ENCODE data around the gene OR51E2.
A peak's percentile ranks its signal among the peaks of the same experiment; 100 is the strongest.

The OR51E2 gene

DNA sequence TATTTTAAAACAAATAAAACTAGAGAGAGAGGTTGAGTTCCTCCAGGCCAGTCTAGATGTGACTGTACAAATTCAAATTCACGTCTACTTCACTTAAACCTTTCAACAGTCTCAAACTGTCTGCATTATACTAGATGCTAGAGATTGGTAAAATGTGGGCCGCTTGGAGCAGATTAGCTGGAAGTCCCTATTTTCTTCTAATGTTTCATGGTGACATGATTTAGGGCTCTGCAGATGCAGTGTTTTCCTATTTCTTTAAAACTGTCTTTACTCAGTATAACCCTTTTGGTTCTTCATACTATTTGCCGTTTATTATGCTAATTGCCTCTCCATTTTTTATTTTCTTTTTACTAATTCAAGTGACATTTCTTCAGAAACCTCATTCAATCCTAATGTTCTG is 33.5 kb downstream of the OR51E2 start:
- no peak overlapping the region for H2BK15ac ChIP-seq (ENCODE audit: low read depth, poor library complexity, severe bottlenecking)
- no peak overlapping the region for H3K14ac ChIP-seq (ENCODE audit: low read length in 2 of 2)
- no peak overlapping the region for H4K8ac ChIP-seq (ENCODE audit: low read length)
- no peaks in the 10 kb centered on the region for H3K79me1 ChIP-seq (replicated peaks; ENCODE audit: low read length, poor library complexity, severe bottlenecking)
- H2BK120ac ChIP-seq (ENCODE audit: low read depth, low read length), result no peak overlapping the region
- H3K18ac ChIP-seq (ENCODE audit: low read depth in 1 of 2, low read length in 2 of 2), result no peak overlapping the region
- no peak overlapping the region for H2AFZ ChIP-seq (ENCODE audit: low read depth, low read length)
- no peaks in the 10 kb centered on the region for H3K36me3 ChIP-seq (ENCODE audit: control insufficient read depth in 1 of 2, insufficient read depth in 2 of 2, low read depth in 1 of 2, low read length in 2 of 2)
- H3K23ac ChIP-seq (ENCODE audit: low read length in 2 of 2), result no peak overlapping the region
- no peak overlapping the region for H3K4me2 ChIP-seq (ENCODE audit: low read length, poor library complexity, severe bottlenecking)
- no peak overlapping the region for H3K9ac ChIP-seq (ENCODE audit: low read length)
- no peak overlapping the region for H3K4ac ChIP-seq (ENCODE audit: low read depth in 1 of 2, low read length in 2 of 2)
- H3K9me3 ChIP-seq (ENCODE audit: control insufficient read depth, low read length), result no peaks in the 10 kb centered on the region
- no peak overlapping the region for H4K91ac ChIP-seq (ENCODE audit: low read length)
- no peak overlapping the region for H2BK12ac ChIP-seq (ENCODE audit: low read length in 2 of 2)
- H2AK5ac ChIP-seq (ENCODE audit: low read length, severe bottlenecking), result no peak overlapping the region
- no peak overlapping the region for H3K4me3 ChIP-seq (ENCODE audit: insufficient read depth in 1 of 2, low read depth in 1 of 2, low read length in 2 of 2)
- no peak for DNase-seq
- no peaks in the 10 kb centered on the region for H3K4me1 ChIP-seq (ENCODE audit: control insufficient read depth, insufficient read depth, low read depth, low read length)
- H2BK5ac ChIP-seq (ENCODE audit: low read depth, low read length, poor library complexity, severe bottlenecking), result no peak overlapping the region
- 71% methylated on average over 1 of the region's 3 CpGs for WGBS
- no peak overlapping the region for H3K27ac ChIP-seq (ENCODE audit: low read length, poor library complexity, severe bottlenecking)
- H3K27me3 ChIP-seq (ENCODE audit: control insufficient read depth in 1 of 2, insufficient read depth in 1 of 2, low read length in 2 of 2), result no peaks in the 10 kb centered on the region

DNA sequence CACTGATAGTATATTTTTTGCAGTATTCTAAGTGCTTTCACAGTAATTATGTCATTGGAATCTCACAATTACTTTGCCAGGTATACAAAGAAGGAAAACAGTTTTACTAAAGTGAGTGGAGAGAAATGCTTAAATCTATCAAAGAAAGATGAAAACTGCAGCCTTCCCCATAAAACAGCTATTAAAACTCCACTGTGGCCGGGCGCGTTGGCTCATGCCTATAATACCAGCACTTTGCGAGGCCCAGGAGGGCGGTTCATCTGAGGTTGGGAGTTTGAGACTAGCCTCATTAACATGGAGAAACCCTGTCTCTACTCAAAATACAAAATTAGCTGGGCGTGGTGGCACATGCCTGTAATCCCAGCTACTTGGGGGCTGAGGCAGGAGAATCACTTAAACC is 34.8 kb downstream of the OR51E2 start:
- Histone ChIP-seq H3K18ac (ENCODE audit: low read depth in 1 of 2, low read length in 2 of 2) (no peak overlapping the region), H2BK15ac (ENCODE audit: low read depth, poor library complexity, severe bottlenecking) (no peak overlapping the region), H4K91ac (ENCODE audit: low read length) (no peak overlapping the region), H2BK12ac (ENCODE audit: low read length in 2 of 2) (no peak overlapping the region), H3K9me3 (ENCODE audit: control insufficient read depth, low read length) (no peaks in the 10 kb centered on the region), H3K4me3 (ENCODE audit: insufficient read depth in 1 of 2, low read depth in 1 of 2, low read length in 2 of 2) (no peak overlapping the region), H3K4ac (ENCODE audit: low read depth in 1 of 2, low read length in 2 of 2) (no peak overlapping the region), H2BK120ac (ENCODE audit: low read depth, low read length) (no peak overlapping the region), H2AFZ (ENCODE audit: low read depth, low read length) (no peak overlapping the region), H3K27ac (ENCODE audit: low read length, poor library complexity, severe bottlenecking) (no peak overlapping the region), H2BK5ac (ENCODE audit: low read depth, low read length, poor library complexity, severe bottlenecking) (no peak overlapping the region), H3K14ac (ENCODE audit: low read length in 2 of 2) (no peak overlapping the region), H3K79me1 (replicated peaks; ENCODE audit: low read length, poor library complexity, severe bottlenecking) (no peaks in the 10 kb centered on the region), H3K27me3 (ENCODE audit: control insufficient read depth in 1 of 2, insufficient read depth in 1 of 2, low read length in 2 of 2) (no peaks in the 10 kb centered on the region), H3K4me1 (ENCODE audit: control insufficient read depth, insufficient read depth, low read depth, low read length) (no peaks in the 10 kb centered on the region), H2AK5ac (ENCODE audit: low read length, severe bottlenecking) (no peak overlapping the region), H3K4me2 (ENCODE audit: low read length, poor library complexity, severe bottlenecking) (no peak overlapping the region), H3K36me3 (ENCODE audit: control insufficient read depth in 1 of 2, insufficient read depth in 2 of 2, low read depth in 1 of 2, low read length in 2 of 2) (no peaks in the 10 kb centered on the region), H4K8ac (ENCODE audit: low read length) (no peak overlapping the region), H3K23ac (ENCODE audit: low read length in 2 of 2) (no peak overlapping the region), H3K9ac (ENCODE audit: low read length) (no peak overlapping the region)
- WGBS, result 86% methylated on average over 6 of the region's 6 CpGs
- DNase-seq, result no peak

DNA sequence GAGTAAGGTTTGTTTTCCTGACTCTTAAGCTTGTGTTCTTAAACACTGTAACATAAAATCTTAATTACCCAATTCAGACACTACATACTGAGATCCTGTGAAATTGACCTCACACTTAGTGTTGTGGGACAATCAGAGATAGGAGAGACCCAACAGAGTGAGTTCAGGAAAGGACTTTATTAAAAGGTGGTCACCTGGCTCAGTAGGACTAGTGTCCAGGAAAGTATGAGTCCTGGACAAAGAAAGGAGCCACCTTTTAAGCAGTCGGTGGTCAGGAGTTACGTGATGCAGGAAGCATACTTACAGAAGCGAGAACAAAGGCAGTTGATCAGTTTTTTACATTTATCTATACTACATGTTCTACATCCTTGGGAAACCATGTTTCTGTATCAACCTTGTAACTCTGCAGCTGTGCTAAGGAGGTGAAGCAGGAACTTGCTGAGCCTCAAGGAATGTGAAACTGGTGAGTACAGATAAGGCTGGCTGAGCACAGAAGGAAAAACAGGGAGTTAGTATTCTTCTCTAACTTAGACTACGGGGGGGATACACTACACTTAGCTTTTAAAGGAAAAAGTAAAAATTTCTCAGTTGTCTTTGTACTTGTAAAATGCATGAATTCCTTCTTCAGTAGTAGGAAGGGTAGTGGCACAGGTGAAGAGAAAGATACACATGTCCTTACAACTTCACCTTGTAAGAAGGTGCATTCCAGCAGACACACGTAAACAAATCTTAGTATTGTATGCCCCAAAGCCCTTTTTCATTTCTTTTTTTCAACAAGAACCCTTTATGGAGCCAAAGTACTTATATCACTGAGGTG is 38.8 kb downstream of the OR51E2 start:
- Histone ChIP-seq H3K79me1 (replicated peaks; ENCODE audit: low read length, poor library complexity, severe bottlenecking) (no peaks in the 10 kb centered on the region), H2BK120ac (ENCODE audit: low read depth, low read length) (no peak overlapping the region), H3K9me3 (ENCODE audit: control insufficient read depth, low read length) (no peaks in the 10 kb centered on the region), H3K23ac (ENCODE audit: low read length in 2 of 2) (no peak overlapping the region), H2BK5ac (ENCODE audit: low read depth, low read length, poor library complexity, severe bottlenecking) (peak overlapping the region; percentile 4), H3K27ac (ENCODE audit: low read length, poor library complexity, severe bottlenecking) (peak overlapping the region; percentile 87), H4K91ac (ENCODE audit: low read length) (no peak overlapping the region), H2AFZ (ENCODE audit: low read depth, low read length) (no peak overlapping the region), H3K9ac (ENCODE audit: low read length) (no peak overlapping the region), H3K4ac (ENCODE audit: low read depth in 1 of 2, low read length in 2 of 2) (no peak overlapping the region), H2BK12ac (ENCODE audit: low read length in 2 of 2) (no peak overlapping the region), H3K4me1 (ENCODE audit: control insufficient read depth, insufficient read depth, low read depth, low read length) (no peaks in the 10 kb centered on the region), H4K8ac (ENCODE audit: low read length) (no peak overlapping the region), H3K4me3 (ENCODE audit: insufficient read depth in 1 of 2, low read depth in 1 of 2, low read length in 2 of 2) (no peak overlapping the region), H3K14ac (ENCODE audit: low read length in 2 of 2) (no peak overlapping the region), H2AK5ac (ENCODE audit: low read length, severe bottlenecking) (no peak overlapping the region), H2BK15ac (ENCODE audit: low read depth, poor library complexity, severe bottlenecking) (no peak overlapping the region), H3K36me3 (ENCODE audit: control insufficient read depth in 1 of 2, insufficient read depth in 2 of 2, low read depth in 1 of 2, low read length in 2 of 2) (no peaks in the 10 kb centered on the region), H3K4me2 (ENCODE audit: low read length, poor library complexity, severe bottlenecking) (peak overlapping the region; percentile 27), H3K27me3 (ENCODE audit: control insufficient read depth in 1 of 2, insufficient read depth in 1 of 2, low read length in 2 of 2) (no peaks in the 10 kb centered on the region), H3K18ac (ENCODE audit: low read depth in 1 of 2, low read length in 2 of 2) (no peak overlapping the region)
- 80% methylated on average over 2 of the region's 5 CpGs for WGBS
- no peak for DNase-seq

DNA sequence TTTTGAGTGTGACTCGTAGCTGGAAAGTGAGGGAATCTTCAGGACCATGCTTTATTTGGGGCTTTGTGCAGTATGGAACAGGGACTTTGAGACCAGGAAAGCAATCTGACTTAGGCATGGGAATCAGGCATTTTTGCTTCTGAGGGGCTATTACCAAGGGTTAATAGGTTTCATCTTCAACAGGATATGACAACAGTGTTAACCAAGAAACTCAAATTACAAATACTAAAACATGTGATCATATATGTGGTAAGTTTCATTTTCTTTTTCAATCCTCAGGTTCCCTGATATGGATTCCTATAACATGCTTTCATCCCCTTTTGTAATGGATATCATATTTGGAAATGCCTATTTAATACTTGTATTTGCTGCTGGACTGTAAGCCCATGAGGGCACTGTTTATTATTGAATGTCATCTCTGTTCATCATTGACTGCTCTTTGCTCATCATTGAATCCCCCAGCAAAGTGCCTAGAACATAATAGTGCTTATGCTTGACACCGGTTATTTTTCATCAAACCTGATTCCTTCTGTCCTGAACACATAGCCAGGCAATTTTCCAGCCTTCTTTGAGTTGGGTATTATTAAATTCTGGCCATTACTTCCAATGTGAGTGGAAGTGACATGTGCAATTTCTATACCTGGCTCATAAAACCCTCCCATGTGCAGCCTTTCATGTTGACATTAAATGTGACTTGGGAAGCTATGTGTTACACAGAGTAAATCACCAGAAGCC is 42.9 kb downstream of the OR51E2 start:
- no peaks in the 10 kb centered on the region for H3K4me1 ChIP-seq (ENCODE audit: control insufficient read depth, insufficient read depth, low read depth, low read length)
- H3K9me3 ChIP-seq (ENCODE audit: control insufficient read depth, low read length), result no peaks in the 10 kb centered on the region
- H4K91ac ChIP-seq (ENCODE audit: low read length), result no peak overlapping the region
- H3K79me1 ChIP-seq (replicated peaks; ENCODE audit: low read length, poor library complexity, severe bottlenecking), result no peaks in the 10 kb centered on the region
- no peak overlapping the region for H3K4me2 ChIP-seq (ENCODE audit: low read length, poor library complexity, severe bottlenecking)
- H3K36me3 ChIP-seq (ENCODE audit: control insufficient read depth in 1 of 2, insufficient read depth in 2 of 2, low read depth in 1 of 2, low read length in 2 of 2), result no peaks in the 10 kb centered on the region
- H3K27me3 ChIP-seq (ENCODE audit: control insufficient read depth in 1 of 2, insufficient read depth in 1 of 2, low read length in 2 of 2), result no peaks in the 10 kb centered on the region
- 67% methylated on average over 1 of the region's 2 CpGs for WGBS
- H4K8ac ChIP-seq (ENCODE audit: low read length), result no peak overlapping the region
- no peak overlapping the region for H3K14ac ChIP-seq (ENCODE audit: low read length in 2 of 2)
- peak overlapping the region; percentile 51 for H2AK5ac ChIP-seq (ENCODE audit: low read length, severe bottlenecking)
- no peak overlapping the region for H3K4me3 ChIP-seq (ENCODE audit: insufficient read depth in 1 of 2, low read depth in 1 of 2, low read length in 2 of 2)
- no peak overlapping the region for H3K27ac ChIP-seq (ENCODE audit: low read length, poor library complexity, severe bottlenecking)
- no peak overlapping the region for H2BK120ac ChIP-seq (ENCODE audit: low read depth, low read length)
- no peak overlapping the region for H2BK12ac ChIP-seq (ENCODE audit: low read length in 2 of 2)
- no peak overlapping the region for H2BK15ac ChIP-seq (ENCODE audit: low read depth, poor library complexity, severe bottlenecking)
- H3K4ac ChIP-seq (ENCODE audit: low read depth in 1 of 2, low read length in 2 of 2), result no peak overlapping the region
- no peak for DNase-seq
- no peak overlapping the region for H2AFZ ChIP-seq (ENCODE audit: low read depth, low read length)
- no peak overlapping the region for H3K9ac ChIP-seq (ENCODE audit: low read length)
- no peak overlapping the region for H2BK5ac ChIP-seq (ENCODE audit: low read depth, low read length, poor library complexity, severe bottlenecking)
- H3K18ac ChIP-seq (ENCODE audit: low read depth in 1 of 2, low read length in 2 of 2), result no peak overlapping the region
- H3K23ac ChIP-seq (ENCODE audit: low read length in 2 of 2), result no peak overlapping the region
